ENCODE data around the gene PRRG3.

- TF ChIP-seq EZH2 (IDR thresholded peaks at IDR 0.05; ENCODE audit: borderline replicate concordance, low read length), result no peak
- no peak for TF ChIP-seq CTCF (IDR thresholded peaks at IDR 0.05; ENCODE audit: low read length)
Measured at GRCh38 chrX:151711787-151712186, 16.5 kb downstream of the PRRG3 start.
